ENCODE results near the gene PIBF1. TPM values are rescaled to one million over a fixed set of nuclear protein-coding genes. Genes with fewer than 3 reads are reported as not detected.

PIBF1 gene
- total RNA-seq, 8 experiments from 2014 or later: 15.7 to 39.3 (median 23.6) TPM

GRCh38 chr13:73000027-73000674, 218.2 kb downstream of the PIBF1 start:
- WGBS, 10 experiments: 85 to 100% (median 96%) methylated on average over 1 to 4 of the region's 4 CpGs; no CpG with 5 or more reads in 3 of the 10 experiments
- Histone ChIP-seq H3K27ac (no peak overlapping the region), H3K4me1 (replicated peaks in 1 of 2) (no peaks in the 10 kb centered on the region), H3K4me3 (no peak overlapping the region)
- in situ Hi-C loops (cut with MboI; ENCODE audit: low pct_unique_long_range_greater_than_20kb in 2 of 9, low sequenced_read_pairs in 9 of 9, unreplicated experiment in 9 of 9): no loop called here
- peak in 1 of 8 experiments; percentile 45 for ATAC-seq (replicated peaks in 6 of 8)

GRCh38 chr13:73001971-73002370, 220.0 kb downstream of the PIBF1 start:
- ATAC-seq (replicated peaks in 6 of 8): peak in 1 of 8 experiments; percentile 29
- in situ Hi-C loops (cut with MboI; ENCODE audit: low pct_unique_long_range_greater_than_20kb in 2 of 9, low sequenced_read_pairs in 9 of 9, unreplicated experiment in 9 of 9): no loop called here

GRCh38 chr13:73011751-73012150, 229.8 kb downstream of the PIBF1 start:
- in situ Hi-C loops (cut with MboI; ENCODE audit: low pct_unique_long_range_greater_than_20kb in 2 of 9, low sequenced_read_pairs in 9 of 9, unreplicated experiment in 9 of 9): no loop called here
- Histone ChIP-seq H3K4me1 (replicated peaks in 1 of 2) (no peaks in the 10 kb centered on the region), H3K27ac (no peak overlapping the region), H3K4me3 (no peak overlapping the region)
- WGBS, 10 experiments: 82 to 96% (median 92%) methylated on average over 2 to 5 of the region's 5 CpGs; no CpG with 5 or more reads in 3 of the 10 experiments
- no peak for ATAC-seq (replicated peaks in 6 of 8)

More at GRCh38 chr13:73001971-73002370, 220.0 kb downstream of the PIBF1 start:
- Histone ChIP-seq H3K27ac (no peak overlapping the region), H3K4me3 (no peak overlapping the region), H3K4me1 (replicated peaks in 1 of 2) (no peaks in the 10 kb centered on the region)

GRCh38 chr13:73015805-73016204, 233.9 kb downstream of the PIBF1 start:
- ATAC-seq (replicated peaks in 6 of 8): no peak
- in situ Hi-C loops (cut with MboI; ENCODE audit: low pct_unique_long_range_greater_than_20kb in 2 of 9, low sequenced_read_pairs in 9 of 9, unreplicated experiment in 9 of 9): no loop called here
- no peaks in the 10 kb centered on the region for H3K4me1 ChIP-seq (replicated peaks in 1 of 2)
- no peak overlapping the region for H3K4me3 ChIP-seq
- no peak overlapping the region for H3K27ac ChIP-seq
- 43 to 100% (median 94%) methylated on average over 1 of the region's 1 CpG for WGBS, 10 experiments

GRCh38 chr13:73018336-73018735, 236.4 kb downstream of the PIBF1 start:
- WGBS, 10 experiments: 30 to 100% (median 100%) methylated on average over 1 of the region's 1 CpG; no CpG with 5 or more reads in 2 of the 10 experiments
- in situ Hi-C loops (cut with MboI; ENCODE audit: low pct_unique_long_range_greater_than_20kb in 2 of 9, low sequenced_read_pairs in 9 of 9, unreplicated experiment in 9 of 9): no loop called here
- ATAC-seq (replicated peaks in 6 of 8): no peak
- Histone ChIP-seq H3K4me3 (no peak overlapping the region), H3K4me1 (replicated peaks in 1 of 2) (no peaks in the 10 kb centered on the region), H3K27ac (no peak overlapping the region)

- peak in 4 of 8 experiments; percentile 11 to 52 (median 35) for ATAC-seq (replicated peaks in 6 of 8)
- Histone ChIP-seq H3K4me1 (replicated peaks in 1 of 2) (no peaks in the 10 kb centered on the region), H3K4me3 (no peak overlapping the region), H3K27ac (no peak overlapping the region)
- in situ Hi-C loops (cut with MboI; ENCODE audit: low pct_unique_long_range_greater_than_20kb in 2 of 9, low sequenced_read_pairs in 9 of 9, unreplicated experiment in 9 of 9): no loop called here
- 73 to 96% (median 87%) methylated on average over 2 to 5 of the region's 5 CpGs for WGBS, 10 experiments
These were observed 243.5 kb downstream of the PIBF1 start for GRCh38 chr13:73025217-73026012.

- ATAC-seq (replicated peaks in 6 of 8): no peak
- Histone ChIP-seq H3K4me3 (no peak overlapping the region), H3K4me1 (replicated peaks in 1 of 2) (no peaks in the 10 kb centered on the region), H3K27ac (no peak overlapping the region)
- in situ Hi-C loops (cut with MboI; ENCODE audit: low pct_unique_long_range_greater_than_20kb in 2 of 9, low sequenced_read_pairs in 9 of 9, unreplicated experiment in 9 of 9): no loop called here
- 62 to 100% (median 83%) methylated on average over 2 of the region's 2 CpGs; no CpG with 5 or more reads in 2 of the 10 experiments for WGBS, 10 experiments
These were observed 253.0 kb downstream of the PIBF1 start for GRCh38 chr13:73034901-73035300.

- in situ Hi-C loops (cut with MboI; ENCODE audit: low pct_unique_long_range_greater_than_20kb in 2 of 9, low sequenced_read_pairs in 9 of 9, unreplicated experiment in 9 of 9): no loop called here
- H3K4me1 ChIP-seq (replicated peaks in 1 of 2): no peaks in the 10 kb centered on the region
- H3K27ac ChIP-seq: no peak overlapping the region
- H3K4me3 ChIP-seq: no peak overlapping the region
- WGBS, 10 experiments: 22 to 100% (median 80%) methylated on average over 1 to 2 of the region's 2 CpGs
- ATAC-seq (replicated peaks in 6 of 8): no peak
These were observed 253.7 kb downstream of the PIBF1 start for GRCh38 chr13:73035660-73036059.

GRCh38 chr13:73036566-73036965, 254.6 kb downstream of the PIBF1 start:
- no peak for ATAC-seq (replicated peaks in 6 of 8)
- no peak overlapping the region for H3K27ac ChIP-seq
- H3K4me3 ChIP-seq: no peak overlapping the region
- in situ Hi-C loops (cut with MboI; ENCODE audit: low pct_unique_long_range_greater_than_20kb in 2 of 9, low sequenced_read_pairs in 9 of 9, unreplicated experiment in 9 of 9): no loop called here
- no peaks in the 10 kb centered on the region for H3K4me1 ChIP-seq (replicated peaks in 1 of 2)
- 75 to 100% (median 92%) methylated on average over 2 to 4 of the region's 4 CpGs; no CpG with 5 or more reads in 3 of the 10 experiments for WGBS, 10 experiments

- H3K4me3 ChIP-seq: no peak overlapping the region
- in situ Hi-C loops (cut with MboI; ENCODE audit: low pct_unique_long_range_greater_than_20kb in 2 of 9, low sequenced_read_pairs in 9 of 9, unreplicated experiment in 9 of 9): no loop called here
- no peak for ATAC-seq (replicated peaks in 6 of 8)
- no peaks in the 10 kb centered on the region for H3K4me1 ChIP-seq (replicated peaks in 1 of 2)
- no peak overlapping the region for H3K27ac ChIP-seq
These were observed 256.1 kb downstream of the PIBF1 start for GRCh38 chr13:73038064-73038463.

GRCh38 chr13:73039201-73040108, 257.5 kb downstream of the PIBF1 start:
- Histone ChIP-seq H3K4me1 (replicated peaks in 1 of 2) (no peaks in the 10 kb centered on the region), H3K4me3 (no peak overlapping the region), H3K27ac (no peak overlapping the region)
- ATAC-seq (replicated peaks in 6 of 8): no peak
- in situ Hi-C loops (cut with MboI; ENCODE audit: low pct_unique_long_range_greater_than_20kb in 2 of 9, low sequenced_read_pairs in 9 of 9, unreplicated experiment in 9 of 9): no loop called here
- WGBS, 10 experiments: 11 to 100% (median 55%) methylated on average over 1 to 2 of the region's 2 CpGs; no CpG with 5 or more reads in 3 of the 10 experiments

- in situ Hi-C loops (cut with MboI; ENCODE audit: low pct_unique_long_range_greater_than_20kb in 2 of 9, low sequenced_read_pairs in 9 of 9, unreplicated experiment in 9 of 9): no loop called here
- no peak for ATAC-seq (replicated peaks in 6 of 8)
These were observed 258.6 kb downstream of the PIBF1 start for GRCh38 chr13:73040484-73040883.

More at GRCh38 chr13:73040484-73040883, 258.6 kb downstream of the PIBF1 start:
- Histone ChIP-seq H3K27ac (no peak overlapping the region), H3K4me1 (replicated peaks in 1 of 2) (no peaks in the 10 kb centered on the region), H3K4me3 (no peak overlapping the region)
- WGBS, 10 experiments: 52 to 100% (median 88%) methylated on average over 1 to 3 of the region's 3 CpGs
